IMR-90 (cell line): ENCODE results near the gene CFAP161. TPM values are rescaled to one million over a fixed set of nuclear protein-coding genes. Genes with fewer than 3 reads are reported as not detected.

Experiments
- ATAC-seq: fragments of 200-7000 bp; cut with Tn5 transposase; 2 replicates; pipeline ENCODE4 v1.9.1; 2020; ENCODE audit warnings: low read depth, mild to moderate bottlenecking, moderate library complexity
- BruUV-seq: library from RNA; stranded (reverse); fragments of 400-500 nt; replicated peaks from 2 replicates; lab custom pipeline; 2021; lab: Mats Ljungman, UMichigan
- CTCF ChIA-PET: fragments of 300-600 bp; formaldehyde crosslinking; extraction: SDS; loops from one replicate; lab custom pipeline; 2021; ENCODE audit warnings: antibody characterized with exemption; lab: Yijun Ruan, JAX
- POLR2A ChIA-PET: fragments of 300-600 bp; sonication (Branson Sonifier 250); formaldehyde crosslinking; loops from one replicate; lab custom pipeline; 2022; ENCODE audit warnings: antibody characterized with exemption; ENCODE audit not compliant: unreplicated experiment; lab: Charles Lee
- DNase-seq: peaks from one replicate; pipeline ENCODE4 v3.0.0; 2013
- H2AFZ ChIP-seq: replicated peaks from 2 replicates; pipeline ENCODE3; 2013; ENCODE audit warnings: low read length, mild to moderate bottlenecking; ENCODE audit not compliant: poor library complexity
- H2AK5ac ChIP-seq: 2 replicates; pipeline ENCODE4 v1.6.1; 2013; ENCODE audit warnings: low read depth, low read length, inconsistent platforms
- H2AK9ac ChIP-seq: replicated peaks from 2 replicates; pipeline ENCODE3; 2013; ENCODE audit warnings: mild to moderate bottlenecking, low read depth, low read length, moderate library complexity; ENCODE audit not compliant: poor library complexity
- H2BK120ac ChIP-seq: 2 replicates; pipeline ENCODE4 v1.6.1; 2013; ENCODE audit warnings: low read depth, low read length, inconsistent platforms
- H2BK15ac ChIP-seq: 3 replicates; pipeline ENCODE4 v1.6.1; 2013; ENCODE audit warnings: low read depth, low read length, inconsistent platforms
- H2BK20ac ChIP-seq: 2 replicates; pipeline ENCODE4 v1.6.1; 2013; ENCODE audit warnings: low read depth, mild to moderate bottlenecking, inconsistent platforms, low read length, moderate library complexity
- H2BK5ac ChIP-seq: 2 replicates; pipeline ENCODE4 v1.6.1; 2013; ENCODE audit warnings: mild to moderate bottlenecking, low read depth, low read length, inconsistent platforms; ENCODE audit not compliant: poor library complexity, severe bottlenecking
- H3K14ac ChIP-seq: replicated peaks from 2 replicates; pipeline ENCODE4 v1.6.1; 2013; ENCODE audit warnings: low read depth, low read length, inconsistent platforms
- H3K18ac ChIP-seq: 2 replicates; pipeline ENCODE4 v1.6.1; 2013; ENCODE audit warnings: low read depth, low read length, control low read depth
- H3K23ac ChIP-seq: 2 replicates; pipeline ENCODE4 v1.6.1; 2013; ENCODE audit warnings: low read depth, low read length, inconsistent platforms
- H3K27ac ChIP-seq: 2 replicates; pipeline ENCODE4 v1.5.1; 2013; ENCODE audit warnings: mild to moderate bottlenecking, control low read depth, low read length; ENCODE audit not compliant: insufficient read depth
- H3K27me3 ChIP-seq: 2 replicates; pipeline ENCODE4 v1.6.1; 2013; ENCODE audit warnings: low read length; ENCODE audit not compliant: control insufficient read depth, insufficient read depth
- H3K36me3 ChIP-seq: 2 replicates; pipeline ENCODE4 v1.6.1; 2013; ENCODE audit warnings: low read length, mixed read lengths; ENCODE audit not compliant: control insufficient read depth, insufficient read depth
- H3K4ac ChIP-seq: 2 replicates; pipeline ENCODE4 v1.6.1; 2013; ENCODE audit warnings: low read depth, low read length, inconsistent platforms
- H3K4me1 ChIP-seq: 2 replicates; pipeline ENCODE4 v1.6.1; 2013; ENCODE audit warnings: low read length, mixed read lengths; ENCODE audit not compliant: control insufficient read depth, insufficient read depth
- H3K4me2 ChIP-seq: 2 replicates; pipeline ENCODE4 v1.6.1; 2013; ENCODE audit warnings: low read depth, mild to moderate bottlenecking, control low read depth, low read length, moderate library complexity
- H3K4me3 ChIP-seq: 2 replicates; pipeline ENCODE4 v1.5.1; 2013; ENCODE audit warnings: low read depth, mild to moderate bottlenecking, control low read depth, low read length, moderate library complexity; ENCODE audit not compliant: insufficient read depth
- H3K56ac ChIP-seq: 2 replicates; pipeline ENCODE4 v1.6.1; 2013; ENCODE audit warnings: low read length, inconsistent platforms; ENCODE audit not compliant: insufficient read depth; ENCODE audit errors: extremely low read depth
- H3K79me1 ChIP-seq, 2 experiments: 2 replicates each; pipeline ENCODE4 v1.6.1; 2013; ENCODE audit warnings: low read length in 2 of 2, inconsistent platforms in 1 of 2, low read depth in 1 of 2
- H3K9ac ChIP-seq: 2 replicates; pipeline ENCODE4 v1.6.1; 2013; ENCODE audit warnings: low read depth, low read length, control low read depth
- H3K9me1 ChIP-seq: 2 replicates; pipeline ENCODE4 v1.6.1; 2013; ENCODE audit warnings: low read length, inconsistent platforms; ENCODE audit not compliant: insufficient read depth
- H3K9me3 ChIP-seq: 2 replicates; pipeline ENCODE4 v1.6.1; 2013; ENCODE audit warnings: low read length; ENCODE audit not compliant: control insufficient read depth, insufficient read depth
- H4K20me1 ChIP-seq: 2 replicates; pipeline ENCODE4 v1.6.1; 2013; ENCODE audit warnings: low read length, inconsistent platforms; ENCODE audit not compliant: insufficient read depth
- H4K5ac ChIP-seq: 2 replicates; pipeline ENCODE4 v1.6.1; 2013; ENCODE audit warnings: mild to moderate bottlenecking, low read depth, low read length, control low read depth
- H4K8ac ChIP-seq, 2 experiments: 2 replicates each; pipeline ENCODE4 v1.6.1; 2013; ENCODE audit warnings: low read depth in 2 of 2, low read length in 2 of 2, control low read depth in 1 of 2, inconsistent platforms in 1 of 2
- H4K91ac ChIP-seq: 2 replicates; pipeline ENCODE4 v1.6.1; 2013; ENCODE audit warnings: low read depth, low read length, inconsistent platforms; ENCODE audit not compliant: insufficient read depth
- BHLHE40 ChIP-seq: fragments of 150-350 bp; IDR thresholded peaks from 2 replicates; pipeline ENCODE4 v1.6.1; 2016; ENCODE audit warnings: mild to moderate bottlenecking, low read depth, low read length
- CEBPB ChIP-seq: IDR thresholded peaks from 2 replicates; pipeline ENCODE4 v1.6.1; 2012; ENCODE audit warnings: low read depth, low read length, improper control_type of control experiment
- CHD1 ChIP-seq: IDR thresholded peaks from 2 replicates; pipeline ENCODE4 v1.6.1; 2012; ENCODE audit warnings: low read depth, low read length, improper control_type of control experiment
- FOS ChIP-seq: fragments of 150-350 bp; IDR thresholded peaks from 2 replicates; pipeline ENCODE4 v1.6.1; 2016; ENCODE audit warnings: low read depth, low read length
- MAFK ChIP-seq: IDR thresholded peaks from 2 replicates; pipeline ENCODE4 v1.6.1; 2012; ENCODE audit warnings: low read depth, low read length, improper control_type of control experiment
- MAZ ChIP-seq: IDR thresholded peaks from 2 replicates; pipeline ENCODE4 v1.6.1; 2012; ENCODE audit warnings: low read depth, mild to moderate bottlenecking, low read length, improper control_type of control experiment, moderate library complexity, borderline replicate concordance
- MXI1 ChIP-seq: IDR thresholded peaks from 2 replicates; pipeline ENCODE4 v1.6.1; 2012; ENCODE audit warnings: low read depth, mild to moderate bottlenecking, low read length, moderate library complexity, borderline replicate concordance
- NFE2L2 ChIP-seq: fragments of 150-350 bp; IDR thresholded peaks from 2 replicates; pipeline ENCODE4 v1.6.1; 2016; ENCODE audit warnings: low read depth, mild to moderate bottlenecking, low read length
- RAD21 ChIP-seq: IDR thresholded peaks from 2 replicates; pipeline ENCODE4 v1.6.1; 2012; ENCODE audit warnings: low read length, improper control_type of control experiment
- RCOR1 ChIP-seq: IDR thresholded peaks from 2 replicates; pipeline ENCODE4 v1.6.1; 2012; ENCODE audit warnings: mild to moderate bottlenecking, low read length, improper control_type of control experiment; ENCODE audit not compliant: insufficient replicate concordance
- RFX5 ChIP-seq: IDR thresholded peaks from 2 replicates; pipeline ENCODE4 v1.8.0; 2012; ENCODE audit warnings: low read depth, mild to moderate bottlenecking, low read length, moderate library complexity
- SMC3 ChIP-seq: fragments of 150-350 bp; IDR thresholded peaks from 2 replicates; pipeline ENCODE4 v1.6.1; 2016; ENCODE audit warnings: low read depth, mild to moderate bottlenecking, antibody characterized with exemption, low read length, moderate library complexity
- WGBS, 2 experiments: methylation state at CpG; one replicate each; pipeline versions ENCODE4 v1.1.5 to v1.1.7; 2013; ENCODE audit warnings: missing lambda C conversion rate in 2 of 2; ENCODE audit not compliant: insufficient read length in 1 of 2; ENCODE audit errors: extremely low coverage in 2 of 2; 5-methylcytosine and 5-hydroxymethylcytosine counted together
- dilution Hi-C: fragments of 300-500 bp; cut with HindIII; formaldehyde crosslinking; loops from one replicate; pipeline ENCODE4 v1.14.3; 2018; ENCODE audit warnings: low sequenced_read_pairs; ENCODE audit not compliant: unreplicated experiment
- in situ Hi-C: fragments of 300-500 bp; cut with MboI; formaldehyde crosslinking; loops from 3 replicates; pipeline ENCODE4 v1.14.3; 2019; ENCODE audit warnings: low sequenced_read_pairs, inconsistent platforms, mixed read lengths
- intact Hi-C: fragments of 100-400 bp; cut with micrococcal nuclease; formaldehyde crosslinking; loops from 2 replicates; pipeline ENCODE4 v1.10.0; 2022
- polyA plus RNA-seq, 3 experiments: library from polyadenylated mRNA; depleted of rRNA; stranded (reverse); fragments of >200 nt; gene quantifications; 2 replicates each; pipeline ENCODE4 v1.2.3, GENCODE V29; 2012; ENCODE audit warnings: low replicate concordance in 1 of 3
- total RNA-seq: library from RNA; depleted of rRNA; stranded (reverse); fragments of >200 nt; gene quantifications from 2 replicates; pipeline ENCODE4 v1.2.3, GENCODE V29; 2012
- TF ChIP-seq, protein P1 (sequence below): conservative IDR thresholded peaks from 2 replicates; pipeline ENCODE4 v1.5.1; 2012; ENCODE audit warnings: mild to moderate bottlenecking, low read depth, low read length, improper control_type of control experiment
- TF ChIP-seq, protein P2 (sequence below): fragments of 150-350 bp; IDR thresholded peaks from 2 replicates; pipeline ENCODE4 v1.6.1; 2017; ENCODE audit warnings: mild to moderate bottlenecking, antibody characterized with exemption, low read length, low read depth
- TF ChIP-seq, protein P3 (sequence below): fragments of 150-350 bp; IDR thresholded peaks from 2 replicates; pipeline ENCODE4 v1.6.1; 2016; ENCODE audit warnings: low read depth, mild to moderate bottlenecking, low read length, moderate library complexity, borderline replicate concordance

CFAP161 gene
- total and polyA plus RNA-seq, 2 of the 4 experiments (the other 2 are of a cell fraction) = not detected

DNA sequence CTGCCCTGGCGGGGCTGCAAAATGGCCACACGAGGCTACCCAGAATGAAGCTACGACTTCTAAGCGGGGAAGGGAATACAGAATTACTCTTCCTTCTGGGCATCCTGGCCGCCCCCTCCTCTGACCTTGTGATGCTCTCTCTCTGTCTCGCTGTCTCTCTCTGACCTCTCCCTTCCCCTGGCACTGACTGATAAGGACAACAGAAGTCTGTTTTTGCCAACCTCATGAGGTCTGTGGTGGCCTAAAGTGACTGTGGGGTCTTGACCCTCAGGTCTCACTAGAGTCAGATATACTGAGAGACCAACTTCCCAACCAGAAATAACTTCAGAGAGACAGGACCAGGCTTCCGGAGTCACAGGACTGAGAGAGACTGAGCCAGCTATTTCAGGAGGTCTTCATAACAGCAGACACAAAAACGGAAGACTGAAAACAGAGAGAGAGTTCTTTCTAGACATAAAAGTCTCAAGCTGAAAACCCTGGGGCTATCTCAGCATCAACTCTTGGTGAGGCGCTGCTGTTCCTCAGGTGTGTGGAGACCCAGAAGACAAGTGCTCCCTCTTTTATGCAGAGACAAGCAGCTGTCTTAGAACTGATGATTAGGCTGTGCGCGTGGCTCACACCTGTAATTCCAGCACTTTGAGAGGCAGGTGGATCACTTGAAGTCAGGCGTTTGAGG lies 38.2 kb upstream of the CFAP161 start:
- POLR2A ChIA-PET = no interaction called here

More for the DNA sequence above, 38.2 kb upstream of the CFAP161 start:
- Histone ChIP-seq H3K9me1 (peaks cover 7% of the 10 kb centered on the region; the same call in 1 of the 2 replicates), H3K4me1 (peaks cover 5% of the 10 kb centered on the region), H3K18ac (no peak overlapping the region), H2AK9ac (no peak overlapping the region), H4K91ac (no peak overlapping the region), H2BK5ac (no peak overlapping the region), H2BK120ac (no peak overlapping the region), H3K9ac (no peak overlapping the region), H2BK20ac (no peak overlapping the region), H3K4me2 (no peak overlapping the region), H3K79me1 (no peaks in the 10 kb centered on the region), H4K20me1 (no peaks in the 10 kb centered on the region), H3K23ac (no peak overlapping the region), H2AK5ac (no peak overlapping the region), H3K56ac (no peak overlapping the region), H3K4ac (no peak overlapping the region), H3K14ac (no peak overlapping the region), H4K5ac (no peak overlapping the region), H3K4me3 (no peak overlapping the region), H3K36me3 (no peaks in the 10 kb centered on the region), H3K27me3 (no peaks in the 10 kb centered on the region), H2AFZ (no peak overlapping the region), H4K8ac (no peak overlapping the region), H3K9me3 (no peaks in the 10 kb centered on the region), H2BK15ac (no peak overlapping the region), H3K27ac (no peak overlapping the region)
- intact Hi-C loops (loop anchor here (5.0 kb wide), 1 partner anchor 94 kb away; the partner anchor contains the start of gene TLNRD1), dilution Hi-C loops (no loop called here), in situ Hi-C loops (no loop called here)
- CTCF ChIA-PET = interaction anchor here (2.0 kb wide), 1 partner anchor 170 kb away, joined by 6 read pairs; no protein-coding TSS in a partner anchor
- BruUV-seq = no TSS peak
- ATAC-seq = no peak
- TF ChIP-seq SMC3 (no peak), CHD1 (no peak), MAFK (no peak), CEBPB (no peak), BHLHE40 (no peak), RCOR1 (no peak), NFE2L2 (no peak), MAZ (no peak), MXI1 (no peak), RAD21 (no peak), FOS (no peak), RFX5 (no peak)
- TF ChIP-seq, protein P1, sequence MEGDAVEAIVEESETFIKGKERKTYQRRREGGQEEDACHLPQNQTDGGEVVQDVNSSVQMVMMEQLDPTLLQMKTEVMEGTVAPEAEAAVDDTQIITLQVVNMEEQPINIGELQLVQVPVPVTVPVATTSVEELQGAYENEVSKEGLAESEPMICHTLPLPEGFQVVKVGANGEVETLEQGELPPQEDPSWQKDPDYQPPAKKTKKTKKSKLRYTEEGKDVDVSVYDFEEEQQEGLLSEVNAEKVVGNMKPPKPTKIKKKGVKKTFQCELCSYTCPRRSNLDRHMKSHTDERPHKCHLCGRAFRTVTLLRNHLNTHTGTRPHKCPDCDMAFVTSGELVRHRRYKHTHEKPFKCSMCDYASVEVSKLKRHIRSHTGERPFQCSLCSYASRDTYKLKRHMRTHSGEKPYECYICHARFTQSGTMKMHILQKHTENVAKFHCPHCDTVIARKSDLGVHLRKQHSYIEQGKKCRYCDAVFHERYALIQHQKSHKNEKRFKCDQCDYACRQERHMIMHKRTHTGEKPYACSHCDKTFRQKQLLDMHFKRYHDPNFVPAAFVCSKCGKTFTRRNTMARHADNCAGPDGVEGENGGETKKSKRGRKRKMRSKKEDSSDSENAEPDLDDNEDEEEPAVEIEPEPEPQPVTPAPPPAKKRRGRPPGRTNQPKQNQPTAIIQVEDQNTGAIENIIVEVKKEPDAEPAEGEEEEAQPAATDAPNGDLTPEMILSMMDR = no peak
- TF ChIP-seq, protein P2, sequence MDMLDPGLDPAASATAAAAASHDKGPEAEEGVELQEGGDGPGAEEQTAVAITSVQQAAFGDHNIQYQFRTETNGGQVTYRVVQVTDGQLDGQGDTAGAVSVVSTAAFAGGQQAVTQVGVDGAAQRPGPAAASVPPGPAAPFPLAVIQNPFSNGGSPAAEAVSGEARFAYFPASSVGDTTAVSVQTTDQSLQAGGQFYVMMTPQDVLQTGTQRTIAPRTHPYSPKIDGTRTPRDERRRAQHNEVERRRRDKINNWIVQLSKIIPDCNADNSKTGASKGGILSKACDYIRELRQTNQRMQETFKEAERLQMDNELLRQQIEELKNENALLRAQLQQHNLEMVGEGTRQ = no peak
- TF ChIP-seq, protein P3, sequence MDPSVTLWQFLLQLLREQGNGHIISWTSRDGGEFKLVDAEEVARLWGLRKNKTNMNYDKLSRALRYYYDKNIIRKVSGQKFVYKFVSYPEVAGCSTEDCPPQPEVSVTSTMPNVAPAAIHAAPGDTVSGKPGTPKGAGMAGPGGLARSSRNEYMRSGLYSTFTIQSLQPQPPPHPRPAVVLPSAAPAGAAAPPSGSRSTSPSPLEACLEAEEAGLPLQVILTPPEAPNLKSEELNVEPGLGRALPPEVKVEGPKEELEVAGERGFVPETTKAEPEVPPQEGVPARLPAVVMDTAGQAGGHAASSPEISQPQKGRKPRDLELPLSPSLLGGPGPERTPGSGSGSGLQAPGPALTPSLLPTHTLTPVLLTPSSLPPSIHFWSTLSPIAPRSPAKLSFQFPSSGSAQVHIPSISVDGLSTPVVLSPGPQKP = no peak
- WGBS, 2 experiments = 100% methylated on average over 5 of the region's 12 CpGs; no CpG with 5 or more reads in 1 of the 2 experiments
- DNase-seq = no peak
